Globus pallidus (tissue), 1 donor: ENCODE results near the gene TCFL5.

Experiments
- DNase-seq: peaks from one replicate; pipeline ENCODE4 v3.0.0-alpha.2; 2015; ENCODE audit warnings: low spot score

TCFL5 gene

DNA sequence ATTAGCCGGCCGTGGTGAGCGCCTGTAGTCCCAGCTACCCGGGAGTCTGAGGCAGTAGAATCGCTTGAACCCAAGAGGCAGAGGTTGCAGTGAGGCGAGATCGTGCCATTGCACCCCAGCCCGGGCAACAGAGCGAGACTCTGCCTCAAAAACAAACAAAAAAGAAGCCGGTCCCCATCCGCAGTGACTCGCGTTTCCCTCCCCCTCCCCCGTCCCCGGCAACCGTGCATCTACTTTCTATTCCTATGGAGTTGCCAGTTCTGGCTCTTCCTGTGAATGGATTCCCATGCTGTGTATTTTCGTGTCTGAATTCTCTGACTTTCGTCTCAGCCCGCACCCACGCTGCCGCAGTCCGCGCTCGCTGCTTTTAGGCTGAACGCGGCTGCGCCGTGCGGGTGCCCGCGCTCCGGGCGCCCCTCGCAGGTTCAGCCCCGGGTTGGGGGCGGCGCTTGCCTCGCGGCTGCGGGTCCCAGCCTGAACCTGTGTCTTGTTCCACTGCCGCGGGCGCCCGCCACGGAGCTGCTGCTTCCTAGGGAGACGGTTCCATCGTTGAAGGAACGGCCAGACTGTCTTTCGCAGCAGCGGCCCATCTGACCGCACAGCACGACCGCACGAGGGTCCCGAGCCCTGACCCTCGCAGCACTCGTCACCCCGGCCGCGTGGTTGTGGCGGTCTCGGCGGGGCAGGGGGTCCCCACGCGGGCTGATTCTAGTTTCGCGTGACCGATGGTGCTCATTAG, 66.4 kb downstream of the TCFL5 start:
- no peak for DNase-seq

DNA sequence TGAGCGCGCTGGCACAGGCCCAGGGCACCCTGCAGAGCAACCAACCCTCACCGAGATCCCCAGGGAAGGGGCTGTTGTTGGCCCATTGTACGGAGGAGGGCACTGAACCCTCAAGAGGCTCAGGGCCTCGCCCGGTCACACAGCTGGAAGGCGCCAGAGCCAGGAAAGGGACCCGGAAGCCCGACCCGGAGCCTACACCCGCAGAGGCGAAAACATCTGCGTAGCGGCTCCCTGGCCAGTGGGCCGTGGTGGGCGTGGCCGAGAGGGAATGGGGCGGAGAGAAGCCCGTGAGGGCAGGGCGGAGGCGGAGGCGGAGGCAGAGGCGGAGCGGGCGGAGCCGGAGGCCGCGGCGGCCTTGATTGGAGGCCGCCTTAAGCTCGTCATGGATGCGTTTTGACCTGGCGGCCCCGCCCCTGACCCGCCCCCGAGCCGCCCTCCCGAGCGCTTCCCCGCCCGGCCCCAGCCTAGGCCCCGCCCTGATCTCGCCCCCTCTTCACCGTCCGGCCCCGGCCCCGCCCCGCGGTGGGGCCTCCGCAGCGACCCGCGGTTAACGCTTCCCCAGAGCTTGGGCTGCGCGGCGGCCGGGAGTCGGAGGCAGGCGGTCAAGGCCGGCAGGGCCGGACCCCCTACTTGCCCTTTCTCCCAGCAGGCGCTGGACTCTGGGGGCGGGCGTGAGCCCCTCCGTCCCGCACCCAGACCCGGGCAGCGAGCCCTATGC, 67.5 kb downstream of the TCFL5 start:
- peak; percentile 95 for DNase-seq

DNA sequence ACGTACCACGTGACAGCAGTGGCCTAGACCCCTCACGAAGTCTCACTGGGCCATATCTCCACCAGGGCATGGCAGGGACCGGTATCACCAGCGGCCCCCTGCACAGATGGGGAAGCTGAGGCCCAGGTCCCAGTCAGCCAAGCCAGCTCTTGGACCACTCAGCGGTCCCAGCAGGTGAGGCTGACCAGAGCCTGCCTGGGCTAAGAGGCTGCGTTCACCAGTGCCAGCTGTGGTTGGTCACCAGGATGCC, 67.9 kb downstream of the TCFL5 start:
- DNase-seq = no peak

DNA sequence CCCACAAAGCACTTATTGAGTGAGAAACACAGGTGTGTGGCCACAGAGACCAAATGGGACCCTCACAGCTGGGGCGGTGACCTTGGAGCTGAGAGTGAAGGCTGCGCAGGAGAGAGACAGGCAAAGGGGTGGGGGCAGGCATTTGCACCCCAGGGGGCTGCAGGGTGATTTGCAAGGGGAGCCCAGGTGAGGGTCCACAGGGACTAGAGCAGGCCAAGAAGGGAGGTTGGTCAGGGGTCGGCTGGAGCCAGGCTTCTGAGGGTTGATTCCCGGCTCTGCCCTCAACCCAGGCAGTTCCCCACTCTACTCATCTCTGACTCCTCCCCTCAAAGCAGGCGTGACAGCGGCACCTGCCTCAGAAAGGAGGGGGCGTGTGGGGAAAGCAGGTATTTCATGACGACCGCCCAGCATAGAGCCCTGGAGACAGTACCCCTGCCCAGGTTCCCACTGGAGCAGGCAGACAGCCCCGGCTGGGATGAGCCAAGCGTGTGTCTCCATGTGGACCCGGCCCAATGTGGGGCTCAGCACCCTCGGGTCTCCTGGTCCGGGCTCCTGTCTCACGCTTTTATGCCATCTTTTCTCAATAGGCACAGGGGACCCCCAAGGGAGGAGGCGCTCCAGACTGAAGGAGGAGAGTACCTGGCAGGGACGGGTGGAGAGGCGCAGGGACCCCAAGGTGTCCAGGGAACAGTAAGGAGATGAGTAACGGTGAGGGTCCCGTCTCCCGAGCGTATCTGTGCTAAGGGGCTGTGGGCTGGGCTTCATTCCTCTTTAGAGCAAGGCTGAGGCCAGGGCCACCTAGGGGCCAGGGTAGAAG, 68.5 kb downstream of the TCFL5 start:
- DNase-seq = no peak

DNA sequence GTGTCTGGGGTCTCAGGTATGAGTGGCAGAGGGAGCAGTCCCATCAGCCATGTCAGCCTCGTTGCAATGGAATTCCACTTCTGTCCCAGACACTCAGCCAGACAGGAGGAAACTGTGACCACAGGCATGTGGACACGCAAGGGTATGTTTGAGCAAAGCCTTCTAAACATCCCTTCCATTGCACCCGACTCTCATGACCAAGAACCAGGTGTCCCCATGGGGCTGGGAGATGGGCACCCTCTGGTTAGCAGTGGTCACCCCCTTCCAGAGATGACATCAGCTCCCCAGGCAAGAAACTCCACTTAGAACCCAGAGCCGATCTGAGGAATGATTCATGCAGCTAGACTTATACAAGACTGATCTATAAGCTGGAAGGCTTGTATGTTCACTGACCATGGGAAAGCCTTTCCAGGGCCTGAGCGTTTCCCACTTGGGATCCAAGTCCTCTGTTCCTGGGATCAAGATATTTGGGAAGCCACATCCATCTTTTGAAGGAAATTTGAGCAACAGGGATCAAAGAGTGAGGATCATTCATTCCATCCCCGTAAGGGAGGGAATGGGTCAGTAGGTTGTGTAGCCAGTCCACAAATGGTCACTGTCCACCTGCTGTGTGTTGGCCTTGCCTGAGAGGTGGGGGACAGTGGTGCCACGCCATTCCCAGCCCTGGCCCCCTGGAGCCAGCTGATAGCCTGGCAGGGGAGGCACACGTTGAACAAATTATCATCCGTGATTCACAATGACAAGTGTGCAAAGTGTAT, 69.3 kb downstream of the TCFL5 start:
- DNase-seq = no peak

DNA sequence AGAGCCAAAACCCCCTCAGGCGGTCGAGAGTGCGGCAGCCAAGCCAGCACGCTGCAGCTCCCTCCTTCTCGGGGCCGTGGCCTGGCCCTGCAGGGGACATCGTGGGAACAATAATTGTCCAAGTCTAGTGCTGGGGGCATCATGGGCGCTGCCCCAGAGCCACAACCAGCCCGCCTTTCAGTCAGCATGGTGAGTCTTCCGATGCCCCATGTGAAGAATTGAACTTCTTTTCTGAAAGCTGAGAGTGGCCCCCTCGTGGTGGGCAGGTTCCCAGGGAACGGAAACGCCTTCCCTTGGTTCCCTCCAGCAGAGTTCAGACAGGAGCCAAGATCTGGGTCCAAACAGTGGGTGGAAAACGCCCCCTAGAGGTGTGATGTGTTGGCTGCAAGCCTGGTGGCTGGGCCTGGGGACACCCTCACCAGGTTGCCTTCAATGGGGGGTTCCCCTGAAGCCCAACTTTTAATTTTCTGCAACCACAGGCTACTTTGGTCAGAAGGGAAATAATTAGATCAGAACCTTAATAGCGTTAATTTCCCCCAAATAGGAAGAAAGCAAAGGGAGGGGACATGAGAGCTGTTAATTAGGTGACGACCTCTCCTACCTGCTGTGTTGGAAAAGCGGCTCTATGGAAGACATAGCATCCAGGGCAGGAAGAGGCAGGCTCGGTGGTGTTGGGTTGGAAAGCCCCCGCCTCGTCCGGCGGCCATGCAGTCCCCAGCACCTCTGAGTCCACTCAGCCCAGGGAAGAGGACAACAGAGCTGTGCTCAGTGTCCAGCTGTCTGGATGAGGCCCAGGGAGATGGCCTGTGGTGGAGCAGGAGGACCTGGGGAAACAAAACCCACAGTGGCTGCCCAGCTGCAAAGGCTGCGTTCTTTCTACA, 70.1 kb downstream of the TCFL5 start:
- DNase-seq = peak; percentile 90
